Measurements from ENCODE around the gene MACROD2.

DNA sequence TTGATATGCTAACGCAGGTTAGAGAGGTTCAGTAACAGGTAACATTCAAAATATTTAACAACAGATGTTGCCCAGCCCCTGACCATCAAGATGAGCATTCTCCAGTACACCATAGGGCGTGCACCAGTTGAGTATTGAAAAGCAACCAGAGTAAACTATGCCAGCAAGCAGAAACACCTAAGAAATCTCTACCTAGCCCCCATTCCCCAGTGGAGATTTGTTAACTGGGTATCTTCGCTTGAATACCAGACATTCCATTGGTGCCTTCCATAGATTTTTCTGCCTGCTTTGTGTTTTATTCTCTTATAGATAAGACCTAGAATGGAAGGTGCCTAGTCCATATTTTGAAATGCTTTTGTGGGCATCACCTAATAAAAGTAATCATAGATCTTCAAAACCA lies 1954.1 kb downstream of the MACROD2 start:
- TF ChIP-seq JUN (IDR thresholded peaks at IDR 0.05) (no peak), CEBPB (IDR thresholded peaks at IDR 0.05) (no peak), POLR2A (IDR thresholded peaks at IDR 0.05; ENCODE audit: low read length) (no peak), MAX (IDR thresholded peaks at IDR 0.05) (no peak), POLR2AphosphoS2 (conservative IDR thresholded peaks at IDR 0.05; ENCODE audit: low read length) (no peak), RFX5 (IDR thresholded peaks at IDR 0.05) (no peak), RAD21 (conservative IDR thresholded peaks at IDR 0.05 in 1 of 2, IDR thresholded peaks at IDR 0.05 in 1 of 2) (no peak), JUNB (IDR thresholded peaks at IDR 0.05) (no peak)
- TF ChIP-seq, protein P1, sequence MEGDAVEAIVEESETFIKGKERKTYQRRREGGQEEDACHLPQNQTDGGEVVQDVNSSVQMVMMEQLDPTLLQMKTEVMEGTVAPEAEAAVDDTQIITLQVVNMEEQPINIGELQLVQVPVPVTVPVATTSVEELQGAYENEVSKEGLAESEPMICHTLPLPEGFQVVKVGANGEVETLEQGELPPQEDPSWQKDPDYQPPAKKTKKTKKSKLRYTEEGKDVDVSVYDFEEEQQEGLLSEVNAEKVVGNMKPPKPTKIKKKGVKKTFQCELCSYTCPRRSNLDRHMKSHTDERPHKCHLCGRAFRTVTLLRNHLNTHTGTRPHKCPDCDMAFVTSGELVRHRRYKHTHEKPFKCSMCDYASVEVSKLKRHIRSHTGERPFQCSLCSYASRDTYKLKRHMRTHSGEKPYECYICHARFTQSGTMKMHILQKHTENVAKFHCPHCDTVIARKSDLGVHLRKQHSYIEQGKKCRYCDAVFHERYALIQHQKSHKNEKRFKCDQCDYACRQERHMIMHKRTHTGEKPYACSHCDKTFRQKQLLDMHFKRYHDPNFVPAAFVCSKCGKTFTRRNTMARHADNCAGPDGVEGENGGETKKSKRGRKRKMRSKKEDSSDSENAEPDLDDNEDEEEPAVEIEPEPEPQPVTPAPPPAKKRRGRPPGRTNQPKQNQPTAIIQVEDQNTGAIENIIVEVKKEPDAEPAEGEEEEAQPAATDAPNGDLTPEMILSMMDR (IDR thresholded peaks at IDR 0.05), result no peak

Data from A549 (cell line).